ENCODE results near the gene KCNMA1. TPM values are rescaled to one million over a fixed set of nuclear protein-coding genes. Genes with fewer than 3 reads are reported as not detected.

Gene KCNMA1
- total and polyA plus RNA-seq, 9 of the 15 experiments (the other 6 are each of a cell fraction or from before 2014, with no cell fraction given), result 0.01 to 0.95 (median 0.15) TPM; not detected in 4

DNA sequence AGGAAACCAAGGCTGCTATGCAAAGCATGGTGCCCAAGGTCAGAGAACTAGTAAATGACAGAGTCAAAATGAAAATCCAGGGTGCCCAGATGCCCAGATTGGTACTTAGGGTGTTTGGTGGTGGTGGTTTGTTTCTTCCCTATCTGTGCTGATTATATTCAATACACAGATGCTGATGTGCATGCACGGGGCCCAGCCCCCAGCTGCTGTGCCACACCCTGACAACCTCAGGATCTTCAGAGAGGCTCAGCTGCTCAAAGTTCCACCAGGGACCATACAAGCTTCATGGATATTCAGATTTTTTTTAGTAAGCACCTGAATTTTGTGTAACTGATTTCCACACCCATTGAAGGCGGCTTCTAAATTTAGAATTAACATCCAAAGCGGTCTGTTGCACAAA is 75.6 kb downstream of the KCNMA1 start (continued):
- TF ChIP-seq, protein P1, sequence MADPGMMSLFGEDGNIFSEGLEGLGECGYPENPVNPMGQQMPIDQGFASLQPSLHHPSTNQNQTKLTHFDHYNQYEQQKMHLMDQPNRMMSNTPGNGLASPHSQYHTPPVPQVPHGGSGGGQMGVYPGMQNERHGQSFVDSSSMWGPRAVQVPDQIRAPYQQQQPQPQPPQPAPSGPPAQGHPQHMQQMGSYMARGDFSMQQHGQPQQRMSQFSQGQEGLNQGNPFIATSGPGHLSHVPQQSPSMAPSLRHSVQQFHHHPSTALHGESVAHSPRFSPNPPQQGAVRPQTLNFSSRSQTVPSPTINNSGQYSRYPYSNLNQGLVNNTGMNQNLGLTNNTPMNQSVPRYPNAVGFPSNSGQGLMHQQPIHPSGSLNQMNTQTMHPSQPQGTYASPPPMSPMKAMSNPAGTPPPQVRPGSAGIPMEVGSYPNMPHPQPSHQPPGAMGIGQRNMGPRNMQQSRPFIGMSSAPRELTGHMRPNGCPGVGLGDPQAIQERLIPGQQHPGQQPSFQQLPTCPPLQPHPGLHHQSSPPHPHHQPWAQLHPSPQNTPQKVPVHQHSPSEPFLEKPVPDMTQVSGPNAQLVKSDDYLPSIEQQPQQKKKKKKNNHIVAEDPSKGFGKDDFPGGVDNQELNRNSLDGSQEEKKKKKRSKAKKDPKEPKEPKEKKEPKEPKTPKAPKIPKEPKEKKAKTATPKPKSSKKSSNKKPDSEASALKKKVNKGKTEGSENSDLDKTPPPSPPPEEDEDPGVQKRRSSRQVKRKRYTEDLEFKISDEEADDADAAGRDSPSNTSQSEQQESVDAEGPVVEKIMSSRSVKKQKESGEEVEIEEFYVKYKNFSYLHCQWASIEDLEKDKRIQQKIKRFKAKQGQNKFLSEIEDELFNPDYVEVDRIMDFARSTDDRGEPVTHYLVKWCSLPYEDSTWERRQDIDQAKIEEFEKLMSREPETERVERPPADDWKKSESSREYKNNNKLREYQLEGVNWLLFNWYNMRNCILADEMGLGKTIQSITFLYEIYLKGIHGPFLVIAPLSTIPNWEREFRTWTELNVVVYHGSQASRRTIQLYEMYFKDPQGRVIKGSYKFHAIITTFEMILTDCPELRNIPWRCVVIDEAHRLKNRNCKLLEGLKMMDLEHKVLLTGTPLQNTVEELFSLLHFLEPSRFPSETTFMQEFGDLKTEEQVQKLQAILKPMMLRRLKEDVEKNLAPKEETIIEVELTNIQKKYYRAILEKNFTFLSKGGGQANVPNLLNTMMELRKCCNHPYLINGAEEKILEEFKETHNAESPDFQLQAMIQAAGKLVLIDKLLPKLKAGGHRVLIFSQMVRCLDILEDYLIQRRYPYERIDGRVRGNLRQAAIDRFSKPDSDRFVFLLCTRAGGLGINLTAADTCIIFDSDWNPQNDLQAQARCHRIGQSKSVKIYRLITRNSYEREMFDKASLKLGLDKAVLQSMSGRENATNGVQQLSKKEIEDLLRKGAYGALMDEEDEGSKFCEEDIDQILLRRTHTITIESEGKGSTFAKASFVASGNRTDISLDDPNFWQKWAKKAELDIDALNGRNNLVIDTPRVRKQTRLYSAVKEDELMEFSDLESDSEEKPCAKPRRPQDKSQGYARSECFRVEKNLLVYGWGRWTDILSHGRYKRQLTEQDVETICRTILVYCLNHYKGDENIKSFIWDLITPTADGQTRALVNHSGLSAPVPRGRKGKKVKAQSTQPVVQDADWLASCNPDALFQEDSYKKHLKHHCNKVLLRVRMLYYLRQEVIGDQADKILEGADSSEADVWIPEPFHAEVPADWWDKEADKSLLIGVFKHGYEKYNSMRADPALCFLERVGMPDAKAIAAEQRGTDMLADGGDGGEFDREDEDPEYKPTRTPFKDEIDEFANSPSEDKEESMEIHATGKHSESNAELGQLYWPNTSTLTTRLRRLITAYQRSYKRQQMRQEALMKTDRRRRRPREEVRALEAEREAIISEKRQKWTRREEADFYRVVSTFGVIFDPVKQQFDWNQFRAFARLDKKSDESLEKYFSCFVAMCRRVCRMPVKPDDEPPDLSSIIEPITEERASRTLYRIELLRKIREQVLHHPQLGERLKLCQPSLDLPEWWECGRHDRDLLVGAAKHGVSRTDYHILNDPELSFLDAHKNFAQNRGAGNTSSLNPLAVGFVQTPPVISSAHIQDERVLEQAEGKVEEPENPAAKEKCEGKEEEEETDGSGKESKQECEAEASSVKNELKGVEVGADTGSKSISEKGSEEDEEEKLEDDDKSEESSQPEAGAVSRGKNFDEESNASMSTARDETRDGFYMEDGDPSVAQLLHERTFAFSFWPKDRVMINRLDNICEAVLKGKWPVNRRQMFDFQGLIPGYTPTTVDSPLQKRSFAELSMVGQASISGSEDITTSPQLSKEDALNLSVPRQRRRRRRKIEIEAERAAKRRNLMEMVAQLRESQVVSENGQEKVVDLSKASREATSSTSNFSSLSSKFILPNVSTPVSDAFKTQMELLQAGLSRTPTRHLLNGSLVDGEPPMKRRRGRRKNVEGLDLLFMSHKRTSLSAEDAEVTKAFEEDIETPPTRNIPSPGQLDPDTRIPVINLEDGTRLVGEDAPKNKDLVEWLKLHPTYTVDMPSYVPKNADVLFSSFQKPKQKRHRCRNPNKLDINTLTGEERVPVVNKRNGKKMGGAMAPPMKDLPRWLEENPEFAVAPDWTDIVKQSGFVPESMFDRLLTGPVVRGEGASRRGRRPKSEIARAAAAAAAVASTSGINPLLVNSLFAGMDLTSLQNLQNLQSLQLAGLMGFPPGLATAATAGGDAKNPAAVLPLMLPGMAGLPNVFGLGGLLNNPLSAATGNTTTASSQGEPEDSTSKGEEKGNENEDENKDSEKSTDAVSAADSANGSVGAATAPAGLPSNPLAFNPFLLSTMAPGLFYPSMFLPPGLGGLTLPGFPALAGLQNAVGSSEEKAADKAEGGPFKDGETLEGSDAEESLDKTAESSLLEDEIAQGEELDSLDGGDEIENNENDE (IDR thresholded peaks at IDR 0.05; ENCODE audit: low read depth, low read length), result no peak
- TF ChIP-seq, protein P2, sequence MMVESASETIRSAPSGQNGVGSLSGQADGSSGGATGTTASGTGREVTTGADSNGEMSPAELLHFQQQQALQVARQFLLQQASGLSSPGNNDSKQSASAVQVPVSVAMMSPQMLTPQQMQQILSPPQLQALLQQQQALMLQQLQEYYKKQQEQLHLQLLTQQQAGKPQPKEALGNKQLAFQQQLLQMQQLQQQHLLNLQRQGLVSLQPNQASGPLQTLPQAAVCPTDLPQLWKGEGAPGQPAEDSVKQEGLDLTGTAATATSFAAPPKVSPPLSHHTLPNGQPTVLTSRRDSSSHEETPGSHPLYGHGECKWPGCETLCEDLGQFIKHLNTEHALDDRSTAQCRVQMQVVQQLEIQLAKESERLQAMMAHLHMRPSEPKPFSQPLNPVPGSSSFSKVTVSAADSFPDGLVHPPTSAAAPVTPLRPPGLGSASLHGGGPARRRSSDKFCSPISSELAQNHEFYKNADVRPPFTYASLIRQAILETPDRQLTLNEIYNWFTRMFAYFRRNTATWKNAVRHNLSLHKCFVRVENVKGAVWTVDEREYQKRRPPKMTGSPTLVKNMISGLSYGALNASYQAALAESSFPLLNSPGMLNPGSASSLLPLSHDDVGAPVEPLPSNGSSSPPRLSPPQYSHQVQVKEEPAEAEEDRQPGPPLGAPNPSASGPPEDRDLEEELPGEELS (CRISPR knock-in tag; IDR thresholded peaks at IDR 0.05; ENCODE audit: borderline replicate concordance), result no peak
- TF ChIP-seq HLTF (IDR thresholded peaks at IDR 0.05) (no peak), ZNF644 (tag; IDR thresholded peaks at IDR 0.05; ENCODE audit: low read depth) (no peak), ARHGAP35 (IDR thresholded peaks at IDR 0.05; ENCODE audit: partially characterized antibody) (no peak), ELF1 (tag; IDR thresholded peaks at IDR 0.05) (no peak)
- TF ChIP-seq, protein P3, sequence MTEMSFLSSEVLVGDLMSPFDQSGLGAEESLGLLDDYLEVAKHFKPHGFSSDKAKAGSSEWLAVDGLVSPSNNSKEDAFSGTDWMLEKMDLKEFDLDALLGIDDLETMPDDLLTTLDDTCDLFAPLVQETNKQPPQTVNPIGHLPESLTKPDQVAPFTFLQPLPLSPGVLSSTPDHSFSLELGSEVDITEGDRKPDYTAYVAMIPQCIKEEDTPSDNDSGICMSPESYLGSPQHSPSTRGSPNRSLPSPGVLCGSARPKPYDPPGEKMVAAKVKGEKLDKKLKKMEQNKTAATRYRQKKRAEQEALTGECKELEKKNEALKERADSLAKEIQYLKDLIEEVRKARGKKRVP (CRISPR knock-in tag; IDR thresholded peaks at IDR 0.05), result no peak
